HG03039 (cell line): Measurements from ENCODE around the gene CAMTA1.

Experiments
- ATAC-seq: cut with Tn5 transposase; IDR thresholded peaks from one replicate; pipeline ENCODE4 v1.9.1; 2021; ENCODE audit warnings: mild to moderate bottlenecking, moderate library complexity; ENCODE audit not compliant: unreplicated experiment

The CAMTA1 gene

DNA sequence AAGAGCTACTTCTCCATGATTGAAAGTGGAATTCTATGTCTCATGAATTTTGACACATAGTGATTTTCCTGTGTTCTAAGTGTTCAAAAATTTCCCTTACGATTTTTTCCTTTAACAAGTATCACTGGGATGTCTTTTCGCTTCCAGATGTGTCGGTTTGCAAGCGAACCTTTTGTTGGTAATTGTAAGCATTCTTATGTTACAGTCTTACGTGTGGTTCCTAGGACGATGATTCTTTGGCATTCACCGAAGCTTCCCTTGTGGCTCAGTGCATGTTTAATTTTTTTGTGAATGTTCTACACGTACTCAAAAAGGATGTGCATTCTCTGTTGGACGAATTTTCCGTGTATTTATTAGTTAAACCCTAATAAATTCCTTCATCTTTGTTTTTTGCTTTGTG, 211.6 kb downstream of the CAMTA1 start:
- no peak for ATAC-seq

DNA sequence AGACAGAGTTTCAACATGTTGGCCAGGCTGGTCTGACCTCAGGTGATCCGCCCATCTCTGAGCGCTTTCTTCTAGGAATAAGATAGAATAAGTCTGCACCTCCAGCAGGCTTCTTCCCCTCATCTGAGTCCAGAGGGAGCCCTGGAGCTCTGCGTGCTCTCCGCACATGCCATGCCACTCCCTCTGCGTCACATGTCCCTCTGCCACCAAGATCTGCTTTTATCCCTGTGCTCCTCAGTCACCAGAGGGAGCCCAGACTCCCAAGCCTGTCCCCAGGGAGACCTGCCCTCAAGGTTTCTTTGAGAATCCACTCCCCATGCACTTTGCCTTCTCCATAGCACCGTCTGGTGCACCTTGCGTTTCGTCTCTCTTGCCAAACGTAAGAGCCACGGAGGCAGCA, 213.0 kb downstream of the CAMTA1 start:
- no peak for ATAC-seq

DNA sequence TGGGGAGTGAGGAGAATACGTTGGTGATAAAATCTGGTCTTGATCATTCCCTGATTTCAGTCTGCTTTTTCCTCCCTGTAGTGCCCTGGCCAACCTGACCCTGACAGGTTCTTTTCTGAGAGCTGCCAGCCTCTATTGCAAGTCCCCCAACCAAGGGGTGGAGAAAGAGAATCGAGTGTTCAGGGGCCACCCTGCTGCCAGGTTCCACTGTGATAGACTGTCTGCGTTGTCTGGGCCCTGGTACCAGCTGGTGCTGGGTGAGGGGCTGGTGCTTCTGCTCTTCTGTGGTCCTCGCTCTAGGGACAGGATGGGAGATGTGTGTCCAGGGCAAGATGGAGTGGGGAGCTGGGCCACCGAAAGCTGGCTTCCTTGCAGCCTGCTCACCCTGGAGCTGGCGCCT, 214.6 kb downstream of the CAMTA1 start:
- no peak for ATAC-seq

DNA sequence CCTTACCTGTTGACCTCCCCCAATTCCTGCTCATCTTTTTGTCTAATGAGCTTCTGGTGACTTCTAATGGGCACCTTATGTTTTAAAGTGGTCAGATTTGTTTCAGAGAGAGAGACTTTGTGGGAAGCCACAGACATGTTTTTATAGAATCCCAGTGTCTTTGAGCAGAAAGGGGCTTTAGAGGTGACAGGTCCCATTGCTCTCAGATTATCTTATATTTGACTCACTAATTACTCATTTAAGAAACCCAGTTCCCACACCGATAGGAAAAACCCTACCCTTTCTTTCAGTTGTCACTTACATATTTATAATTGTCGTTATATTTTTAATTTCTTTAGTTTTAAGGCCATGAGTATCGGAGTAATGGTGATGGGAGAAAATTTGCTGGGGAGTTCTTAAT, 215.5 kb downstream of the CAMTA1 start:
- ATAC-seq = no peak

DNA sequence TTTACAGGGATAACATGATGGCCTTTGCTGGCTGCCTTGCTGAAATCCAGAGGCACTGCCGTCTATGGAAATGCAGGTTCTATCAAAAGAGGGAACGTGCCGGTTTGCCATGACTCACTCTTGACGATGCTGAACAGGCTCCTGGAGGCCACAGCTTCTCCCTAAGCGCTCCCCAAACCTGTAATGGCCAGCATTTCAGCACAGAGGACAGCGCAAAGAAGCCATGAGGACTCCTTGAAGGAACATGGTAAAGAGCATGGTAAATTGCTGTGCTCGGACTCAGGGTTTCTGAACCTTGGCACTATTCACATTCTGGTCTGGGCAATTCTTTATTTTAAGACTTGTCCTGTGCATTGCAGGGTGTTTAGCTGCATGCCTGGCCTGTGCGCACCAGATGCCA, 217.5 kb downstream of the CAMTA1 start:
- no peak for ATAC-seq

DNA sequence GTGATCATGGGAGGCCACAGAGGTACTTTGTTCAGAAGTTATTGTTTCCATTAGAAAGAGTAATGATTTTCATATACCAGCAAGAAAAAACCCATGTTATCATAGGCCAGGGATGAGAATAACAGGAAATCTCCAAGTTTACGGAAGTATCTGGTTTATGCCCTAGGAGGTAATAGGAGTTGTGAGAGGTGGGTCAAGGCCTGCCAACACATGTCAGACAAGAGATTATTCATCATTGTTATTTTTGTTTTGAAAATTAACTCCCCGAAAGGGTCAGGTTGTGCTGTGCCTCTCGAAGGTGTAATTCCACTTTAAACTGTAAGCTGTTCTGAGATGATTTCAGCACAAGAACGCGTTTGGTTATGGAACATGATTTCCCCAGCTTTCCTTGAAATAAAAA, 218.4 kb downstream of the CAMTA1 start:
- no peak for ATAC-seq

DNA sequence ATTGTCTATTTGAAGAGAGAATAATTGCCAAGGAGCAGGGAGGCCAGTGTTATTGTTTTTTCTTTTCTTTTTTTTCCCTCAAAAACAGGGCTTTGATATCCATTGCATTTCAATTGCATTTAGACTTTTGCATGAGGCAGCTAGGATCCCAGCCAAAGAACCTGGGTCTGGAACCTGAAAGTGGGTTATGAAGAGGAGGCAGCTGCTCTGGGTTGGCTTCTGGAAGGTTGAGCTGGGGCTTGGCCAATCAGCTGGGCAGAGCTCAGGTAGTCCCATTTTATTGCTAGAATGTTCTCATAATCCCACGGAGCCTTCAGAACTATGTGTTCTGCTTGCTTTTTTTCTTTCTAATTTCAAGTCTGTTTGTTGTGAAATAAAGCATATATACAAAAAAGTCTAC, 218.9 kb downstream of the CAMTA1 start:
- no peak for ATAC-seq

DNA sequence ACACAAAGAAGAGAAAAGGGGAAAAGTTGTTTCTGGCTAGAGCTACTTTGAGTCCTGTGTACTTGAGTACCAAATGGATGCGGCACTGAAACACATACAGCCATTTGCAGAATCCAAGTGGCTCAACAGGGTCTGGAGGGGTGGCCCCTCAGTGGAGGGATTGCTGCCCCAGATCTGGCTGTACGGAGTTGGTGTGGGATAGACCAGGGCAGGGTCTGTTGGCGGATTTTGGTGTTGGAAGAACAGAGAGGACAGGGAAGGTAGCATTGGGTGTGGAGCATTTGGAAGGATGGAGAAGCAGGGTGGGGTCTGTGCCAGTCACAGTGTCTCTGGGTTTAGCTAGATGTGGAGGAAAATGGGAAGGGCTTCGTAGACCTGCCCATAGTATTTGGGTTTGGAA, 220.5 kb downstream of the CAMTA1 start:
- no peak for ATAC-seq

DNA sequence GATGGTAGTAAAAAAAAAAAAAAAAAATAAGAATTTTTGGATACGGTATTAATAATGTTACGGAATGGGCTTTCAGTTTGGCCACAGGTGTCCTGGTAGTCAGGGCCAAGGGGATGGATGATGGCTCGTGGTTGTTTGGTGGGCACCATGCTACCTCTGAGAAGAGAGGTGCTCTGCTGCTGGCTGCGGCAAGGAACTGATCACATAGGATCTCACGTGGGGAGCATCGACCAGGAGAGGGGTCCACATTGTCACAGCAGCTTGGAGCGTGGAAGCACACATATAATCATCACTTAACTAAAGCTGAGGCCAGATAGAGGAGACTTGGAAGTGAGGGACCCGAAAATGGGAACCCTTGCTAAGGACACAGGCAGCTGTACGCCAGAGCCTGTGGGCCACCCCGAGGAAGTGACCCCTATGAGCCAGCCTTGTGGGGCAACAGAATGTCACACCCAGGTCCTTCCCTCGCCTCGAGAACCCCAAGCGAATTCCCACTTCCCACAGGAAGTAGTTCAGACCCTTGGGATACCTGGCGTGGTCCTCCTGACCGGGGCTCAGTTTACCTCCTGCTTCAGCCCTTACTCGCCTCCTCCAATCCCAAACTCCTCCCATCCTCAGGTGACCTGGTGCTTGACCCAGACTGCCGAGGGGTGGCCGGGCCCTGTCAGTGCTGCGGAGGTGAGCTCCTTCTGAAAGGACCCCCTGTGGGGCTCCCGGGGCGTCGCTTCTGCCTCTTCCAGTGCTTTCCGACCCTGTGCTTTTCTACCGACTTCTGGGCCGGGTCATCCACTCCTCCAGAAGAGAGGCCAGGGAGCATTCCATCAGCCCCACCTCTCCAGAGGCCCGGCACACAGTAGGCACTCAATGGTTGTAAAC, 222.0 kb downstream of the CAMTA1 start:
- no peak for ATAC-seq

DNA sequence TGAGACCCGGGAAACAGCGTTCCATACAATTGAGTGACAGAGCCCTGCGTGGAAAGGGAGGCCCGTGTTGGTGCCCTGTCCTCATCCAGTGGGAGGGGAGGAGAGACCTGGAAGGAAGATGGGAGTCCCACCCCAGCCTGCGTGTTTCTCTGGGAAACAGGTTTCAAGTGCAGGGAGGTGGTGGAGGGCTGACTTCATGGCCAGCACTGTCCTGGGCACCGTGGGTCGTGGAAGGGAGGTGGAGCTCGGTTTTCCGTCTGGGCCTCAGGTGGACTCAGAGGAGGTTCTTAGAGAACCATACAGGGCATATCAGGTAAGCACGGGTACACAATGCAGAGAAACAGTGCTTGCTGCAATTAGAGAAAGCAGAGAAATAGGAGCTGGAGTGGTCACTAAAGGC, 222.6 kb downstream of the CAMTA1 start:
- ATAC-seq = no peak

DNA sequence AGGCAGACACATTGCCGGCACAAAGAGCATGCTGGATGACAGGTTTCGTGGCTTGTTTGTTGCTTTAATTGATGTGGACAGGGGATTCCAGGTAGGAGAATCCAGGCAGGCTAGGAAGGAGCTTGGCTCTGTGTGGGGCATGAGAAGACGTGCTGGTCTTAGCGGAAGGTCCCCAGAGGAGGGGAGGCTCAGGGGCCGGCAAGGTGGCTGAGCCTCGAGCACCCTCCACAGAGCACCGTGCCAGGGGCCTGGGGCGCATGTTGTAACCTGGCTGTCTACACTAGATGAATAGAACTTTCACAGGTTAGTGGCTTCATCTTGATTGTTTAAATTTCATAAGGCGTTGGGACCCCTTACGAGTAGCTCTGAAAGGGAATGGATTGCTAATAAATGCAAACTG, 223.1 kb downstream of the CAMTA1 start:
- ATAC-seq = no peak

DNA sequence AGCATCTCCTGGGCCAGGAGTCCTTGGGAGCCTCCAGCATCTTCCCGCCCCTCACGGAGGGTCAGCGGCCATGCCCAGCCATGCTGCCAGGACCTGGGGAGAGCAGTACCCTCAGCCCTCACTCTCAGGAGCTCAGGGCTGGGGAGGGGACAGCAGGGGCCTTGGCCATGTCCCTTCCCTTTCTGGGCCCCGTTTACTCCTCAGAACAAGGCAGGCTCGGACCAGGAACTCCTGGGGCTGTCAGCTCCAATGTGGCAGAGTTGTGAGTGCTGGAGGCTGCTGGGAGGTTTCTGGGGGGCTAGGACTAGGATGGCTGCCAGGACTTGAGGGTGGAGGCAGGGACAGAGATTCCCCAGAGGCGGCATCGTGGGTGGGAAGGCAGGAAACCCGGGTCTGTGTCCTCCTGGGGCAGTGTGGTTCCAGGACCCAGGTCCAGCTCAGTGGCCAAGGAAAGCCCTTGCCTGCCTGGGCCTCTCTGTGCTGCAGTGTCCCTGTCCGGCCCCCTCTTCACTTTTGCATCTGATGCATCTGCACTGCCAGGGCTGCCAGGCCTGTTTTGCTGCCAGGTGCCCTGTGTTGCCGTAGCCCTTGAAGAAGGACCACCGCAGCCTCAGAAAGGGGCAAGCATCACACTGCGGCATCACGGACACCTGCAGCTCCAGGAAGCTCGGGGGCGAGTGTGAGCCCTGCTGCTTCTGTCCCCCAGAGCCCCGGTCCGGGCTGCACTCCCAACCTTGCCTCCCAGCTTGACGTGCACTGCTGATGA, 223.9 kb downstream of the CAMTA1 start:
- ATAC-seq = no peak

DNA sequence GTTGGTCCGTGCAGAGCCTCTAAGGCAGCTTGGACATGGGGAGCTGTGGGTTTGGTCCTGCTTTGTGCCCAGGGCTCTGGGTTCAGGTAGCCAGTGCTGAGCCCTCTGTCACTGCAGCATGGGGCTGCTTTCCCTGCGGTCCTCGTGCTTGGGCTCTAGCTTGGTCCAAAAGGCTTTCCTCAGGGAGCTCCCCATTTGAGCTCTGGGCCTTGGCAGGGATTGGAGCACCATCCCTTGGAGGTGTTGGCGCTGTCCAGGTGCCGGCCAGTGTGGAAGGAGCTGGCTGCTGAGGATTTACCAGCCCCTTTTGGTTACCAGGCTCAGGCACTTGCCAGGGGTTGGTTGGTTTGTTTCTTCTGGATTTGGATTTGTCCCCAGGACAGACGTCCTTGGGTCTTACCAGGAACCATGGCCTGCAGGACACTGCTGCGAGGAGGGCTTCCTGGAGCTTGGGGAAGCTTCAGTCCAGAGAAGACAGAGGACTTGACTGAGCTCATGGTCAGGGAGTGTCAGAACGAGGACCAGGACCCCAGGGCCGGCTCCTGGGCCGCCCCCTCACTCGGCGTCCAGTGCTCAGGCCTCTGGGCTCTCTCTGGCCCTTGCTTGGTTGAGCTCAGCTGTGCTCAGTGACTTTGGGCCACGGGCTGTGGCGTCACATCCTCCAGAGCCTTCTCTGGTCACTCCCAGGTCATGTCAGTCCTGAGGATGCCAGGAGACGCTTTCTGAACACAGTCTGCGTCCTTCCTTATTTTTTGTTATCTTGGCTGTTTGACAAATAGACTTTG, 224.7 kb downstream of the CAMTA1 start:
- no peak for ATAC-seq

DNA sequence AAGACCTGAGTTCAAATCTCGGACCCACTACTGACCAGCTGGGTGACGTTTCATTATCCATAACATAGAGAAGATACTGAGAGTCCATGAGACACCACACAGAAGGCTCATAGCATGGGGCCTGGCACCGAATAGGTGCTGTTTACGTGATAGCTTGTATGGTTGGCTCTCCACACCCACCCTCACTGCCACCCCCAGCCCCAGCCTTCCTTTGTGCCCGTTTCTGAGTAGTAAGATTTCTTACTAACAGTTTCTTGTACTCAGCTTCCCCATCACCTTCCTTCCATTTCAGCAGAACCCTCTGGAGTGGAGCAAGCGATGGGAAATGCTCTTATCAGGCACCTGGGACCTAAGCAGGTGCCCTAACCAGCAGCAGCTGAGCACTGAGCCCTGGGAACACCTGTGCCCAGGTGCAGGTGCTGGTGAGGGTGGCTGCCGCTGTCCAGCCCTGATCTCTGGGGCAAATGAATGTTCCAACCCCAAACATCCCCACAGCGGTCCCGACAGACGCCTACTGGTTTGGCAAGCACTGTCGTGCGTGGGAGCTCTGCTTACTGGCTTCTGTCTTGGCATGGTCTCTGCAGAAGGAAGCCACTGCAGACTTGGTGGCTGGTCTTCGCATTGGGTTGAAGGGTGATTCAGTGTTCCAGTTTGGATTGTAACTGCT, 225.4 kb downstream of the CAMTA1 start:
- ATAC-seq = no peak

DNA sequence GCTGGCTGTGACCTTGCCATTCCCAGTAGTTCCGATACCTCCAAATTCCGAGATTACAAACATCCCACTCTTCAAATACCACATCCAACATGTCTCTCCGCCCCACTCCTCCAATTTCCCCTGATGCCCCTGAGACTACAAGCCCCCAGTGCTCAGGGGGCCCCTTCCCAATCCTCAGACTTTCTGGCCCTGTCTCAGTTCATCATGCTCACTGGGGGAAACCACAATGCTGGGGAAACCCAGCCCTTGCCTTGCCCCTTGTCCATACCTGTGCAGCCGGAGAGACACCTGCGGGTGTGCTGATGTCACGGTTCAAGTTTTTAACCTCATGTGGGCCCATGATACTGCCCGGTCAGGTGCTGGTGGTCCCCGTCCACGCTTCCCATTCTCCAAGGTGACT, 226.6 kb downstream of the CAMTA1 start:
- no peak for ATAC-seq

DNA sequence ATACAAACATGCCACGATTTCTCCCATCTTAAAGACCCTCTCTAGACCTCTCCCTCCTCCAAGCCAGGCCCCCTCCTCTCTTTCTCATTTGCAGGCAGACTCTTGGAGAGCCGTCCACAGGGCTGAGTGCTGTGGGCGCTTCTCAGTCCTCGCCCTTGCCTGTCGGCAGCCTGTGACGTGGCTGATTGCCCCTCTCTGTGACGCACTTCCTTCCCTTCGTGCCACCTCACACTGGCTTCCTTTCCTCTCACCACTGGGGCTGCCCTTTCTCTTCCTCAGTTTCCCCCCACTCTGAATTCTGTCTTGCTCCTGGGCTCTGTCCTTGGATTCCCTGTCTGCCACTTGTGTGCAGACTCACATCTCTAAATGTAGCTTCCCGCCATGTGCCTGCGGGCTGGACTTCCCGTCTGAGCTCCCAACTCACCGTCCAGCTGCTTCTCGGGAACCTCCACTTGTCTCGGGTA, 227.2 kb downstream of the CAMTA1 start:
- ATAC-seq = no peak

DNA sequence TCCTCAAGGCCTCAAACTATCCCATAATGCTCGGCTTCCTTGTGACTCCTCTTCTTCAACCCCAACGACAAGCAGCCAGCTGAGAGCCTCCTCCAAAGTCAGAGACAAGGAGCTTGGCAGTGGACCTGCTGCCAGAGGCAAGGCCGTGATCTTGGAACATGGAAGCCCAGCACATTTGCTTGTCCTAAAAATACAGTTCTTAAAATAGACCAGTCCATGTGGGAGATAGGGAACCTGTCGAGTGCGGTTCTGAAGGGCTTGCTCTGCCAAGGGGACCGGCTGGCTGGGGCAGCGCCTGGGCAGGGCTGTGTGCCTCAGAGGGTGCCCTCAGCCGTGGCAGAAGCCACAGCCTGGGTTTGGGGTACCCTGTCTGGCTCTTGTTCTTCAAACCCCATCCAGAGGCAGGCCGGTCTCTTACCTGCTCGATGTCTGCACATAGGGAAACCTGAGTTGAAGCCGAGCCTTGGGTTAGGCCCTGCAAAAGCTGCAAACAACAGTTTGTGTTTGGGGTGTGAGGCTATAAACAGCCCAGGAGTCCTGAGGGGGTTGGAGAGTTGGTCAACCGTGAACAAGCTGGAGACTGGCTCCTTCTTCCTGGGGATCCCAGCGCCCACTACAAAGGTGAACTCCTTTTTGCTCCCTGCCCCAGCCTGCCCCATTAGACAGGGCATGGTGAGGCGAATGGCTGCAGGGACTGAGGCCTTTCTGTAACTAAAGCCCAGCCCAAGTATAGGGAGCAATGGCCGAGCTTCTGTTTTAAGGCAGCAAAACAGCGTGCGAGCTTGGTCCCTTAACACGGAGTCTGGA, 228.8 kb downstream of the CAMTA1 start:
- no peak for ATAC-seq

DNA sequence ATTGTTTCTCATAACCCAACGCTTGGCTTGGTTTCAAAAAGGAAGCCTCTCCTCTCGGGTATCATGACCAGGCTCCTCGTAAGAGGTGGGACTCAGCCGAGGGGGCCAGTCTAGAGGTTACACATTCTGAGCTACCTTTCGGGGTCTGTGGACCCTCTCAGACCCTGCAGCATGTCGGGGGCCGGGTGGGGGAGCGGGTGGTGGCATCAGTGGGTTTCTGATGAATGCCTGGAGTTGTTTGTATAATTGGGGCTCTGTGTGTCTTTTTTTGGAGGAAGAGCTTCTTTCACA, 229.3 kb downstream of the CAMTA1 start:
- ATAC-seq = no peak

DNA sequence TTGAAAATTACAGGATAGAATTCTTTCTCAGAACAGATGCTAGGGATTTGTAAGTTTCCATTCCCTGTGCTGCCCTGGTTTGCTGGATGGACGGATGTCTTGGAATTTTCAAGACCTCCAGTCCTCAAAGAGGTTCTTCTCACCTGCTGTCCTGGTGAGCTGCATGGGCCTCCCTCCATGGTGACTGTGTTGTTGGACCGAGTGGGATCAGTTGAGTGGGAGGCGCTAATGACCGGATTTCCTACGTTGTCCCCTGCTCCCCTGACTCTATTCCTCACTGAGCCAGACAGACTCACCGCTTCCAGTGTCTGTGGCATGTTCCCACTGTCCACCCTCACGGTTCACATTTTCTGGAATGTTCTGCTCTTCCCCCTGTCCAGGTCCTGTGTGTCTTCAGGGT, 229.8 kb downstream of the CAMTA1 start:
- no peak for ATAC-seq

DNA sequence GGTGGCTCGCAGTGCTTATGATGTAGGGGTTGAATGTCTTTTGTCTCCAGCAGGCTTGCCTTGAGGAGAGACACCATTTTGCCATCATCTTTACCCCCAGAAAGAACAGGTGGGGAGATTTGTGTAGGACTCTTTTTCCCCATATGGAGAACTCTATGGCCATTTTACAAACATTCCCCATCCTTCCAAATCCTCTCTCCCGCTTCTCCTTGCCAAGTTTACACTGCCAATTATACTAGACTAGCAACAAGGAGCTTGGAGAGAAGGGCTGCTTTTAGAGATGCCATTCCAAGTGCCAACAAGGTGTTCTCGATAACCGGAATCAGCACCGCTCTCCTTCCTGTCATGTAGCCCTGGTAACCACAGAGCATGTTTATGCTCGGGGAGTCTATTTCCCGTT, 233.1 kb downstream of the CAMTA1 start:
- no peak for ATAC-seq
